MM.1S (cell line): ENCODE results near the gene REEP1.
A peak's percentile ranks its signal among the peaks of the same experiment; 100 is the strongest.

Experiments
- DNase-seq: peaks from one replicate; pipeline ENCODE4 v3.0.0-alpha.2; 2015
- H2AFZ ChIP-seq: fragments of 300-600 bp; sonication (generic); 2 replicates; pipeline ENCODE4 v1.6.0; 2016; ENCODE audit warnings: antibody characterized with exemption, low read length
- H3F3A ChIP-seq: fragments of 300-600 bp; sonication (generic); 2 replicates; pipeline ENCODE4 v1.6.1; 2016; ENCODE audit warnings: mild to moderate bottlenecking, antibody characterized with exemption, low read length, moderate library complexity, mixed read lengths; ENCODE audit not compliant: insufficient read depth
- H3K27ac ChIP-seq: fragments of 300-600 bp; sonication (generic); 2 replicates; pipeline ENCODE4 v1.5.1; 2016; ENCODE audit warnings: mild to moderate bottlenecking, low read length
- H3K27me3 ChIP-seq: fragments of 300-600 bp; sonication (generic); replicated peaks from 2 replicates; pipeline ENCODE4 v1.6.0; 2016; ENCODE audit warnings: low read length; ENCODE audit not compliant: insufficient read depth
- H3K36me3 ChIP-seq: fragments of 300-600 bp; sonication (generic); replicated peaks from 2 replicates; pipeline ENCODE4 v1.6.1; 2016; ENCODE audit warnings: mild to moderate bottlenecking, low read length, mixed read lengths; ENCODE audit not compliant: insufficient read depth
- H3K4me1 ChIP-seq: fragments of 300-600 bp; sonication (generic); 2 replicates; pipeline ENCODE4 v1.6.1; 2016; ENCODE audit warnings: low read length, mixed read lengths
- H3K4me2 ChIP-seq: fragments of 300-600 bp; sonication (generic); 2 replicates; pipeline ENCODE4 v1.6.0; 2016; ENCODE audit warnings: low read depth, low read length
- H3K4me3 ChIP-seq: fragments of 300-600 bp; sonication (generic); 2 replicates; pipeline ENCODE4 v1.5.1; 2016; ENCODE audit warnings: low read length, mixed read lengths
- H3K79me2 ChIP-seq: fragments of 300-600 bp; sonication (generic); 2 replicates; pipeline ENCODE4 v1.6.1; 2016; ENCODE audit warnings: mixed run types, low read length, mixed read lengths
- H3K9ac ChIP-seq: fragments of 300-600 bp; sonication (generic); 2 replicates; pipeline ENCODE4 v1.6.1; 2016; ENCODE audit warnings: low read length, mixed read lengths
- H3K9me2 ChIP-seq: fragments of 300-600 bp; sonication (generic); replicated peaks from 2 replicates; pipeline ENCODE4 v1.6.1; 2016; ENCODE audit warnings: mild to moderate bottlenecking, low read length, mixed read lengths; ENCODE audit not compliant: insufficient read depth
- H3K9me3 ChIP-seq: fragments of 300-600 bp; sonication (generic); replicated peaks from 2 replicates; pipeline ENCODE4 v1.6.1; 2016; ENCODE audit warnings: mild to moderate bottlenecking, low read length, mixed read lengths; ENCODE audit not compliant: insufficient read depth
- H4K20me1 ChIP-seq: fragments of 300-600 bp; sonication (generic); 2 replicates; pipeline ENCODE4 v1.6.1; 2016; ENCODE audit warnings: mild to moderate bottlenecking, low read length, moderate library complexity, mixed read lengths; ENCODE audit not compliant: insufficient read depth
- CTCF ChIP-seq: fragments of 300-600 bp; sonication (generic); IDR thresholded peaks from 2 replicates; pipeline ENCODE4 v1.5.1; 2016; ENCODE audit warnings: antibody characterized with exemption, low read length, mixed read lengths
- EZH2 ChIP-seq: fragments of 300-600 bp; sonication (generic); optimal IDR thresholded peaks from 2 replicates; pipeline ENCODE3; 2017; ENCODE audit warnings: low read depth, mild to moderate bottlenecking, antibody characterized with exemption, low read length, mixed read lengths
- EZH2phosphoT487 ChIP-seq: fragments of 300-600 bp; sonication (generic); IDR thresholded peaks from 2 replicates; pipeline ENCODE4 v1.6.1; 2018; ENCODE audit warnings: antibody characterized with exemption, low read length

REEP1 gene

GRCh38 chr2:86337244-86337835 lies at the start of gene REEP1:
TSS of gene REEP1 (minus strand) at chr2:86337626. CDS start at chr2:86337510, 116 bp downstream.
- H4K20me1 ChIP-seq, result no peaks in the 10 kb centered on the region
- peak within 1 kb of the TSS; percentile 94 for H3K4me2 ChIP-seq
- no peaks in the 10 kb centered on the region for H3K27me3 ChIP-seq
- peaks cover 26% of the 10 kb centered on the region for H3K79me2 ChIP-seq
- H3F3A ChIP-seq, result peaks cover 5% of the 10 kb centered on the region; the same call in 1 of the 2 replicates
- no peaks in the 10 kb centered on the region for H3K9me2 ChIP-seq
- H2AFZ ChIP-seq, result peak within 1 kb of the TSS; percentile 78
- peak; percentile 62 for DNase-seq
- H3K4me1 ChIP-seq, result peaks cover 5% of the 10 kb centered on the region; the same call in 1 of the 2 replicates
- H3K27ac ChIP-seq, result no peak within 1 kb of the TSS
- peak within 1 kb of the TSS; percentile 78 for H3K4me3 ChIP-seq
- H3K36me3 ChIP-seq, result no peaks in the 10 kb centered on the region
- no peak for TF ChIP-seq CTCF
- no peak for TF ChIP-seq EZH2
- TF ChIP-seq EZH2phosphoT487, result no peak
- H3K9ac ChIP-seq, result peak within 1 kb of the TSS; percentile 68; the same call in 1 of the 2 replicates
- no peaks in the 10 kb centered on the region for H3K9me3 ChIP-seq

GRCh38 chr2:86383844-86384243 lies 46.4 kb upstream of the REEP1 start:
- H3K36me3 ChIP-seq, result no peaks in the 10 kb centered on the region
- no peak for DNase-seq
- H3K4me2 ChIP-seq, result no peak overlapping the region
- no peaks in the 10 kb centered on the region for H3K4me1 ChIP-seq
- no peaks in the 10 kb centered on the region for H4K20me1 ChIP-seq
- H3F3A ChIP-seq, result no peaks in the 10 kb centered on the region
- H3K9me3 ChIP-seq, result no peaks in the 10 kb centered on the region
- no peak overlapping the region for H3K4me3 ChIP-seq
- no peak overlapping the region for H3K9ac ChIP-seq
- H3K27me3 ChIP-seq, result no peaks in the 10 kb centered on the region
- H2AFZ ChIP-seq, result no peak overlapping the region
- H3K79me2 ChIP-seq, result no peaks in the 10 kb centered on the region
- TF ChIP-seq CTCF (no peak), EZH2 (no peak), EZH2phosphoT487 (no peak)
- no peak overlapping the region for H3K27ac ChIP-seq
- no peaks in the 10 kb centered on the region for H3K9me2 ChIP-seq

GRCh38 chr2:86382698-86383097 lies 45.3 kb upstream of the REEP1 start:
- H3K4me2 ChIP-seq, result no peak overlapping the region
- H3K9me3 ChIP-seq, result no peaks in the 10 kb centered on the region
- H3K79me2 ChIP-seq, result no peaks in the 10 kb centered on the region
- H2AFZ ChIP-seq, result no peak overlapping the region
- H3K4me1 ChIP-seq, result no peaks in the 10 kb centered on the region
- H3K36me3 ChIP-seq, result no peaks in the 10 kb centered on the region
- no peak overlapping the region for H3K27ac ChIP-seq
- H4K20me1 ChIP-seq, result no peaks in the 10 kb centered on the region
- DNase-seq, result no peak
- TF ChIP-seq CTCF (no peak), EZH2phosphoT487 (no peak), EZH2 (no peak)
- no peaks in the 10 kb centered on the region for H3F3A ChIP-seq
- H3K9me2 ChIP-seq, result no peaks in the 10 kb centered on the region
- no peak overlapping the region for H3K4me3 ChIP-seq
- no peak overlapping the region for H3K9ac ChIP-seq
- no peaks in the 10 kb centered on the region for H3K27me3 ChIP-seq
